Esophagus squamous epithelium (tissue), 5 donors: Measurements from ENCODE around the gene DOK1. TPM values are rescaled to one million over a fixed set of nuclear protein-coding genes. Genes with fewer than 3 reads are reported as not detected.

Experiments
- DNase-seq: peaks from one replicate; lab custom pipeline; 2025; lab: John Stamatoyannopoulos, UW
- H3K27ac ChIP-seq, 4 donors: fragments of 200-600 bp; sonication (generic); one replicate each; pipeline ENCODE4 v1.5.1; 2016 to 2019; ENCODE audit warnings: mild to moderate bottlenecking in 1 of 4
- H3K27me3 ChIP-seq, 4 donors: fragments of 200-600 bp; sonication (generic); 1 replicate in 3 of 4; 2 replicates in 1 of 4; pipeline versions ENCODE4 v1.5.1 to v1.6.0; 2017 to 2021; ENCODE audit warnings: antibody characterized with exemption in 1 of 4
- H3K36me3 ChIP-seq, 3 donors: fragments of 200-600 bp; sonication (generic); one replicate each; pipeline ENCODE4 v1.5.1; 2016 to 2019
- H3K4me1 ChIP-seq, 3 donors: fragments of 200-600 bp; sonication (generic); one replicate each; pipeline ENCODE4 v1.5.1; 2017 to 2019
- H3K4me3 ChIP-seq, 4 donors: fragments of 200-600 bp; sonication (generic); 1 replicate in 3 of 4; 2 replicates in 1 of 4; pipeline ENCODE4 v1.5.1; 2016 to 2019; ENCODE audit warnings: mild to moderate bottlenecking in 2 of 4, moderate library complexity in 1 of 4
- H3K9me3 ChIP-seq, 3 donors: fragments of 200-600 bp; sonication (generic); one replicate each; pipeline ENCODE4 v1.5.1; 2016 to 2019
- POLR2A ChIP-seq, 4 donors: fragments of 450-650 bp; IDR thresholded peaks; one replicate each; pipeline ENCODE4 v1.6.1; 2017; ENCODE audit warnings: antibody characterized with exemption in 4 of 4, mild to moderate bottlenecking in 4 of 4, moderate library complexity in 3 of 4
- WGBS, 2 donors: methylation state at CpG; one replicate each; pipeline ENCODE4 v1.1.5; 2018; 5-methylcytosine and 5-hydroxymethylcytosine counted together
- intact Hi-C: fragments of 100-400 bp; cut with DNase I; formaldehyde crosslinking; loops from one replicate; pipeline ENCODE4 v1.15.0; 2022
- total RNA-seq, 4 donors: library from RNA; depleted of rRNA; stranded (reverse); fragments of >200 nt; gene quantifications; one replicate each; pipeline ENCODE4 v1.1.0, GENCODE V29; 2016
- TF ChIP-seq, protein P1 (sequence below), 6 experiments: fragments of 450-650 bp in 4 of 6; fragments of 200-600 bp in 2 of 6; sonication (generic) in 2 of 6; IDR thresholded peaks; one replicate each; pipeline ENCODE4 v1.5.1; 2016 to 2019; ENCODE audit warnings: antibody characterized with exemption in 6 of 6, mild to moderate bottlenecking in 4 of 6, moderate library complexity in 4 of 6
- donor health status: DM: yes; HTN: yes; CAD: no.

The DOK1 gene
- total RNA-seq, 4 donors from 2014 or later, result 0.88 to 6.7 (median 3.0) TPM; not detected in 1

- Histone ChIP-seq H3K4me3 (no peak overlapping the region), H3K36me3 (no peaks in the 10 kb centered on the region), H3K27me3 (peaks cover 0 to 9% (median 0%) of the 10 kb centered on the region in 4 donors), H3K9me3 (no peaks in the 10 kb centered on the region), H3K27ac (peak overlapping the region in 2 of 4 donors; percentile 59 to 65), H3K4me1 (no peaks in the 10 kb centered on the region)
- DNase-seq, result no peak
- TF ChIP-seq, protein P1, sequence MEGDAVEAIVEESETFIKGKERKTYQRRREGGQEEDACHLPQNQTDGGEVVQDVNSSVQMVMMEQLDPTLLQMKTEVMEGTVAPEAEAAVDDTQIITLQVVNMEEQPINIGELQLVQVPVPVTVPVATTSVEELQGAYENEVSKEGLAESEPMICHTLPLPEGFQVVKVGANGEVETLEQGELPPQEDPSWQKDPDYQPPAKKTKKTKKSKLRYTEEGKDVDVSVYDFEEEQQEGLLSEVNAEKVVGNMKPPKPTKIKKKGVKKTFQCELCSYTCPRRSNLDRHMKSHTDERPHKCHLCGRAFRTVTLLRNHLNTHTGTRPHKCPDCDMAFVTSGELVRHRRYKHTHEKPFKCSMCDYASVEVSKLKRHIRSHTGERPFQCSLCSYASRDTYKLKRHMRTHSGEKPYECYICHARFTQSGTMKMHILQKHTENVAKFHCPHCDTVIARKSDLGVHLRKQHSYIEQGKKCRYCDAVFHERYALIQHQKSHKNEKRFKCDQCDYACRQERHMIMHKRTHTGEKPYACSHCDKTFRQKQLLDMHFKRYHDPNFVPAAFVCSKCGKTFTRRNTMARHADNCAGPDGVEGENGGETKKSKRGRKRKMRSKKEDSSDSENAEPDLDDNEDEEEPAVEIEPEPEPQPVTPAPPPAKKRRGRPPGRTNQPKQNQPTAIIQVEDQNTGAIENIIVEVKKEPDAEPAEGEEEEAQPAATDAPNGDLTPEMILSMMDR (IDR thresholded peaks at IDR 0.05), result no peak
- no peak for TF ChIP-seq POLR2A (IDR thresholded peaks at IDR 0.05)
- intact Hi-C loops, result no loop called here
- 71 to 77% methylated on average over 6 to 7 of the region's 7 CpGs for WGBS, 2 donors
Observed at GRCh38 chr2:74576211-74576862, 21.8 kb downstream of the DOK1 start.

DNA sequence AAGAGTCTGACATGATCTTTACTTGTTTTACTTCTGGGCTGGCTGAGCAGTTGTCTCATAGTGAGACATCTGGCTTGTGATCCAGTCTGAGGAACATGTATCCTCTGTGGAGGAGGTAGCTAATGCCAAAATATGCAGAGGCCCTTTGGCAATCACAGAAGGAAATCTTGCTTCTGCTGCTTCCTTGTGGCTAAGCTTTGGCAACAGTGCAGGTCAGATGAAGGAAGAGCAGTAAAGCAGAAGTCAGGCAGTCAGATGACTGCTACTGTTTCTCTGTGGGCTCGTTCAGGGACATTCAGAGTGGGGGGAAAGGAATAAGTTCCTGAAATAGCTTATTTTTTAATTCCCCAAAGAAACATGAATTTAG lies 22.3 kb downstream of the DOK1 start:
- DNase-seq, result no peak
- intact Hi-C loops, result no loop called here
- H3K4me1 ChIP-seq, result no peaks in the 10 kb centered on the region
- H3K27me3 ChIP-seq, result peaks cover 0 to 9% (median 0%) of the 10 kb centered on the region in 4 donors
- no peak overlapping the region for H3K4me3 ChIP-seq
- TF ChIP-seq POLR2A (IDR thresholded peaks at IDR 0.05), result no peak
- TF ChIP-seq, protein P1 (IDR thresholded peaks at IDR 0.05), result no peak
- peak overlapping the region in 2 of 4 donors; percentile 59 to 65 for H3K27ac ChIP-seq
- no peaks in the 10 kb centered on the region for H3K9me3 ChIP-seq
- WGBS, 2 donors, result 15 to 18% methylated on average over 1 of the region's 1 CpG
- no peaks in the 10 kb centered on the region for H3K36me3 ChIP-seq

GRCh38 chr2:74577448-74577847 lies 22.9 kb downstream of the DOK1 start:
- 37 to 54% methylated on average over 2 of the region's 2 CpGs for WGBS, 2 donors
- intact Hi-C loops, result no loop called here
- TF ChIP-seq, protein P1 (IDR thresholded peaks at IDR 0.05), result no peak
- no peak for TF ChIP-seq POLR2A (IDR thresholded peaks at IDR 0.05)

GRCh38 chr2:74578408-74578807 lies 23.9 kb downstream of the DOK1 start:
- H3K27ac ChIP-seq, result no peak overlapping the region
- intact Hi-C loops, result no loop called here
- no peaks in the 10 kb centered on the region for H3K36me3 ChIP-seq
- H3K4me1 ChIP-seq, result no peaks in the 10 kb centered on the region
- TF ChIP-seq, protein P1 (IDR thresholded peaks at IDR 0.05), result no peak
- no peak for TF ChIP-seq POLR2A (IDR thresholded peaks at IDR 0.05)
- no peaks in the 10 kb centered on the region for H3K9me3 ChIP-seq
- DNase-seq, result no peak
- peaks cover 0 to 9% (median 0%) of the 10 kb centered on the region in 4 donors for H3K27me3 ChIP-seq
- WGBS, 2 donors, result 71 to 81% methylated on average over 2 of the region's 3 CpGs
- H3K4me3 ChIP-seq, result no peak overlapping the region

More at GRCh38 chr2:74577448-74577847, 22.9 kb downstream of the DOK1 start:
- Histone ChIP-seq H3K36me3 (no peaks in the 10 kb centered on the region), H3K9me3 (no peaks in the 10 kb centered on the region), H3K4me1 (no peaks in the 10 kb centered on the region), H3K27ac (peak overlapping the region in 2 of 4 donors; percentile 23 to 59), H3K27me3 (peaks cover 0 to 9% (median 0%) of the 10 kb centered on the region in 4 donors), H3K4me3 (no peak overlapping the region)
- no peak for DNase-seq

DNA sequence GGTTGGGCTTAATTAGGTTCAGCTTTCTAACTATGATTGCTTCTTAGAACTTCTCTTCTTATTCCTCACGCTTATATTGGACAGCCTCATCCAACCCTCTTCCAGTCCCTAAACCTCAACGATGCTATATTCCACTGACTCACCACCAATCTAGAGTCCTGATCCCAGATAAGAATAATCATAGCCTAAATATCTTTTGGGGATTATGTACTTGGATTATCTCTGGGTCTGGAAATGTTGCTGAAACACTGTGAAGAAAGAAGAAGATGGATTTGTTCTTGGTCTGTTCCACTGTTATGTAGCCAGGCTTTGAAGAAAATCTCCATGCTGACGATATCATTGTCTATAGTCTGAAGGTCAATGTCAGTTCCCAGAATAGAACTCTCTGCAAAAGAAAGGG lies 26.9 kb downstream of the DOK1 start:
- Histone ChIP-seq H3K9me3 (no peaks in the 10 kb centered on the region), H3K27me3 (peaks cover 0 to under 1% (median 0%) of the 10 kb centered on the region in 4 donors), H3K4me1 (no peaks in the 10 kb centered on the region), H3K36me3 (no peaks in the 10 kb centered on the region), H3K4me3 (no peak overlapping the region), H3K27ac (no peak overlapping the region)
- TF ChIP-seq, protein P1 (IDR thresholded peaks at IDR 0.05), result no peak
- no peak for TF ChIP-seq POLR2A (IDR thresholded peaks at IDR 0.05)
- WGBS, 2 donors, result 84 to 94% methylated on average over 3 of the region's 3 CpGs
- DNase-seq, result no peak
- intact Hi-C loops, result loop anchor here (10.0 kb wide), 1 partner anchor 97 kb away; the partner anchor contains the start of genes CCDC142 and TTC31
